ENCODE measurements around the gene ADAM8.

Gene ADAM8

GRCh38 chr10:133309100-133309719, 32.5 kb upstream of the ADAM8 start:
- Histone ChIP-seq H3K4me1 (ENCODE audit: control insufficient read depth in 5 of 5, insufficient read depth in 5 of 5, low read length in 5 of 5) (peaks cover 5 to 32% (median 30%) of the 10 kb centered on the region in 5 donors), H3K9ac (ENCODE audit: low read length in 5 of 5) (peak overlapping the region in 3 of 5 donors; percentile 77 to 95 (median 84)), H3K27ac (ENCODE audit: low read depth, low read length) (peak overlapping the region; percentile 77), H3K36me3 (ENCODE audit: control insufficient read depth in 5 of 5, insufficient read depth in 5 of 5, low read length in 5 of 5) (peaks cover 0 to 32% (median 30%) of the 10 kb centered on the region in 5 donors), H3K27me3 (ENCODE audit: control insufficient read depth in 5 of 5, insufficient read depth in 4 of 5, low read length in 5 of 5) (no peaks in the 10 kb centered on the region), H3K4me3 (ENCODE audit: low read depth in 1 of 5, low read length in 5 of 5) (peak overlapping the region in 4 of 5 donors; percentile 70 to 92 (median 86)), H3K9me3 (ENCODE audit: control insufficient read depth in 5 of 5, low read length in 5 of 5) (no peaks in the 10 kb centered on the region)

- Histone ChIP-seq H3K4me3 (ENCODE audit: low read depth in 1 of 5, low read length in 5 of 5) (peak within 1 kb of the TSS; percentile 70 to 93 (median 86)), H3K4me1 (ENCODE audit: control insufficient read depth in 5 of 5, insufficient read depth in 5 of 5, low read length in 5 of 5) (peaks cover 5 to 33% (median 27%) of the 10 kb centered on the region in 5 donors), H3K9ac (ENCODE audit: low read length in 5 of 5) (peak within 1 kb of the TSS; percentile 73 to 98 (median 95)), H3K27ac (ENCODE audit: low read depth, low read length) (peak within 1 kb of the TSS; percentile 77), H3K36me3 (ENCODE audit: control insufficient read depth in 5 of 5, insufficient read depth in 5 of 5, low read length in 5 of 5) (peaks cover 0 to 32% (median 30%) of the 10 kb centered on the region in 5 donors), H3K9me3 (ENCODE audit: control insufficient read depth in 5 of 5, low read length in 5 of 5) (no peaks in the 10 kb centered on the region), H3K27me3 (ENCODE audit: control insufficient read depth in 5 of 5, insufficient read depth in 4 of 5, low read length in 5 of 5) (no peaks in the 10 kb centered on the region)
Observed at GRCh38 chr10:133308421-133309099, 31.9 kb upstream of the ADAM8 start, which contains the start of the genes TUBGCP2 and ZNF511. Gene TUBGCP2 (minus strand): TSS chr10:133308872. CDS start chr10:133302941, 5,931 bp downstream. Gene ZNF511 (plus strand): TSS chr10:133308914. CDS start chr10:133308944, 30 bp downstream.

GRCh38 chr10:133307776-133308420, 31.2 kb upstream of the ADAM8 start:
- no peaks in the 10 kb centered on the region for H3K27me3 ChIP-seq (ENCODE audit: control insufficient read depth in 5 of 5, insufficient read depth in 4 of 5, low read length in 5 of 5)
- H3K9me3 ChIP-seq (ENCODE audit: control insufficient read depth in 5 of 5, low read length in 5 of 5), result no peaks in the 10 kb centered on the region
- H3K4me3 ChIP-seq (ENCODE audit: low read depth in 1 of 5, low read length in 5 of 5), result peak overlapping the region; percentile 70 to 93 (median 86)
- H3K36me3 ChIP-seq (ENCODE audit: control insufficient read depth in 5 of 5, insufficient read depth in 5 of 5, low read length in 5 of 5), result peaks cover 0 to 33% (median 30%) of the 10 kb centered on the region in 5 donors
- H3K4me1 ChIP-seq (ENCODE audit: control insufficient read depth in 5 of 5, insufficient read depth in 5 of 5, low read length in 5 of 5), result peaks cover 5 to 35% (median 27%) of the 10 kb centered on the region in 5 donors
- peak overlapping the region; percentile 73 to 98 (median 95) for H3K9ac ChIP-seq (ENCODE audit: low read length in 5 of 5)
- H3K27ac ChIP-seq (ENCODE audit: low read depth, low read length), result peak overlapping the region; percentile 77

- peaks cover 5 to 35% (median 27%) of the 10 kb centered on the region in 5 donors for H3K4me1 ChIP-seq (ENCODE audit: control insufficient read depth in 5 of 5, insufficient read depth in 5 of 5, low read length in 5 of 5)
- no peak overlapping the region for H3K27ac ChIP-seq (ENCODE audit: low read depth, low read length)
- H3K36me3 ChIP-seq (ENCODE audit: control insufficient read depth in 5 of 5, insufficient read depth in 5 of 5, low read length in 5 of 5), result peaks cover 0 to 34% (median 27%) of the 10 kb centered on the region in 5 donors
- peak overlapping the region in 3 of 5 donors; percentile 1 to 86 (median 22) for H3K4me3 ChIP-seq (ENCODE audit: low read depth in 1 of 5, low read length in 5 of 5)
- no peaks in the 10 kb centered on the region for H3K27me3 ChIP-seq (ENCODE audit: control insufficient read depth in 5 of 5, insufficient read depth in 4 of 5, low read length in 5 of 5)
- peak overlapping the region in 1 of 5 donors; percentile 48 for H3K9ac ChIP-seq (ENCODE audit: low read length in 5 of 5)
- no peaks in the 10 kb centered on the region for H3K9me3 ChIP-seq (ENCODE audit: control insufficient read depth in 5 of 5, low read length in 5 of 5)
Observed at GRCh38 chr10:133306941-133307379, 30.3 kb upstream of the ADAM8 start.

- Histone ChIP-seq H3K36me3 (ENCODE audit: control insufficient read depth in 5 of 5, insufficient read depth in 5 of 5, low read length in 5 of 5) (peaks cover 0 to 30% (median 23%) of the 10 kb centered on the region in 5 donors), H3K4me1 (ENCODE audit: control insufficient read depth in 5 of 5, insufficient read depth in 5 of 5, low read length in 5 of 5) (peaks cover 5 to 35% (median 27%) of the 10 kb centered on the region in 5 donors), H3K9me3 (ENCODE audit: control insufficient read depth in 5 of 5, low read length in 5 of 5) (no peaks in the 10 kb centered on the region), H3K27me3 (ENCODE audit: control insufficient read depth in 5 of 5, insufficient read depth in 4 of 5, low read length in 5 of 5) (no peaks in the 10 kb centered on the region), H3K27ac (ENCODE audit: low read depth, low read length) (no peak overlapping the region), H3K4me3 (ENCODE audit: low read depth in 1 of 5, low read length in 5 of 5) (no peak overlapping the region), H3K9ac (ENCODE audit: low read length in 5 of 5) (peak overlapping the region in 1 of 5 donors; percentile 44)
Observed at GRCh38 chr10:133306097-133306476, 29.4 kb upstream of the ADAM8 start.

- Histone ChIP-seq H3K27me3 (ENCODE audit: control insufficient read depth in 5 of 5, insufficient read depth in 4 of 5, low read length in 5 of 5) (no peaks in the 10 kb centered on the region), H3K36me3 (ENCODE audit: control insufficient read depth in 5 of 5, insufficient read depth in 5 of 5, low read length in 5 of 5) (peaks cover 5 to 46% (median 39%) of the 10 kb centered on the region in 5 donors), H3K4me1 (ENCODE audit: control insufficient read depth in 5 of 5, insufficient read depth in 5 of 5, low read length in 5 of 5) (peaks cover 5 to 29% (median 22%) of the 10 kb centered on the region in 5 donors), H3K9me3 (ENCODE audit: control insufficient read depth in 5 of 5, low read length in 5 of 5) (no peaks in the 10 kb centered on the region), H3K27ac (ENCODE audit: low read depth, low read length) (no peak overlapping the region), H3K9ac (ENCODE audit: low read length in 5 of 5) (no peak overlapping the region), H3K4me3 (ENCODE audit: low read depth in 1 of 5, low read length in 5 of 5) (no peak overlapping the region)
Observed at GRCh38 chr10:133303206-133303605, 26.5 kb upstream of the ADAM8 start.

GRCh38 chr10:133302230-133302629, 25.6 kb upstream of the ADAM8 start:
- Histone ChIP-seq H3K36me3 (ENCODE audit: control insufficient read depth in 5 of 5, insufficient read depth in 5 of 5, low read length in 5 of 5) (peaks cover 5 to 56% (median 49%) of the 10 kb centered on the region in 5 donors), H3K4me3 (ENCODE audit: low read depth in 1 of 5, low read length in 5 of 5) (no peak overlapping the region), H3K4me1 (ENCODE audit: control insufficient read depth in 5 of 5, insufficient read depth in 5 of 5, low read length in 5 of 5) (peaks cover 5 to 19% (median 12%) of the 10 kb centered on the region in 5 donors), H3K27me3 (ENCODE audit: control insufficient read depth in 5 of 5, insufficient read depth in 4 of 5, low read length in 5 of 5) (no peaks in the 10 kb centered on the region), H3K9me3 (ENCODE audit: control insufficient read depth in 5 of 5, low read length in 5 of 5) (no peaks in the 10 kb centered on the region), H3K27ac (ENCODE audit: low read depth, low read length) (no peak overlapping the region), H3K9ac (ENCODE audit: low read length in 5 of 5) (no peak overlapping the region)

- Histone ChIP-seq H3K27me3 (ENCODE audit: control insufficient read depth in 5 of 5, insufficient read depth in 4 of 5, low read length in 5 of 5) (no peaks in the 10 kb centered on the region), H3K4me3 (ENCODE audit: low read depth in 1 of 5, low read length in 5 of 5) (no peak overlapping the region), H3K9me3 (ENCODE audit: control insufficient read depth in 5 of 5, low read length in 5 of 5) (no peaks in the 10 kb centered on the region), H3K27ac (ENCODE audit: low read depth, low read length) (no peak overlapping the region), H3K36me3 (ENCODE audit: control insufficient read depth in 5 of 5, insufficient read depth in 5 of 5, low read length in 5 of 5) (peaks cover 5 to 77% (median 72%) of the 10 kb centered on the region in 5 donors), H3K4me1 (ENCODE audit: control insufficient read depth in 5 of 5, insufficient read depth in 5 of 5, low read length in 5 of 5) (peaks cover 0 to 4% (median 1%) of the 10 kb centered on the region in 5 donors), H3K9ac (ENCODE audit: low read length in 5 of 5) (no peak overlapping the region)
Observed at GRCh38 chr10:133299738-133300137, 23.1 kb upstream of the ADAM8 start.

- H3K27me3 ChIP-seq (ENCODE audit: control insufficient read depth in 5 of 5, insufficient read depth in 4 of 5, low read length in 5 of 5), result no peaks in the 10 kb centered on the region
- no peaks in the 10 kb centered on the region for H3K9me3 ChIP-seq (ENCODE audit: control insufficient read depth in 5 of 5, low read length in 5 of 5)
- peaks cover 0 to 7% (median 6%) of the 10 kb centered on the region in 5 donors for H3K4me1 ChIP-seq (ENCODE audit: control insufficient read depth in 5 of 5, insufficient read depth in 5 of 5, low read length in 5 of 5)
- peaks cover 5 to 82% (median 77%) of the 10 kb centered on the region in 5 donors for H3K36me3 ChIP-seq (ENCODE audit: control insufficient read depth in 5 of 5, insufficient read depth in 5 of 5, low read length in 5 of 5)
- no peak overlapping the region for H3K27ac ChIP-seq (ENCODE audit: low read depth, low read length)
- no peak overlapping the region for H3K4me3 ChIP-seq (ENCODE audit: low read depth in 1 of 5, low read length in 5 of 5)
- H3K9ac ChIP-seq (ENCODE audit: low read length in 5 of 5), result no peak overlapping the region
Observed at GRCh38 chr10:133299224-133299623, 22.6 kb upstream of the ADAM8 start.
